OCI-LY1 (cell line): ENCODE results near the gene PVALEF.

Experiments used
- H2AFZ ChIP-seq: fragments of 200-600 bp; sonication (generic), shearing (Covaris generic); 2 replicates; pipeline ENCODE4 v1.6.0; 2014; ENCODE audit warnings: antibody characterized with exemption, mild to moderate bottlenecking, low read length
- H3F3A ChIP-seq: fragments of 200-600 bp; sonication (generic), shearing (Covaris generic); 2 replicates; pipeline ENCODE4 v1.6.0; 2014; ENCODE audit warnings: mild to moderate bottlenecking, antibody characterized with exemption, low read length, moderate library complexity; ENCODE audit not compliant: insufficient read depth
- H3K27ac ChIP-seq: fragments of 200-600 bp; sonication (generic); 2 replicates; pipeline ENCODE4 v1.5.1; 2014; ENCODE audit warnings: low read length, mixed run types, mild to moderate bottlenecking, low read depth; ENCODE audit not compliant: poor library complexity, severe bottlenecking
- H3K27me3 ChIP-seq: fragments of 200-600 bp; sonication (generic); 2 replicates; pipeline ENCODE4 v1.6.0; 2014; ENCODE audit warnings: antibody characterized with exemption, mild to moderate bottlenecking, low read length, moderate library complexity; ENCODE audit not compliant: insufficient read depth
- H3K36me3 ChIP-seq: fragments of 200-600 bp; sonication (generic); 2 replicates; pipeline ENCODE4 v1.6.1; 2014; ENCODE audit warnings: mild to moderate bottlenecking, antibody characterized with exemption, low read length, moderate library complexity, mixed read lengths; ENCODE audit not compliant: insufficient read depth
- H3K4me1 ChIP-seq: fragments of 200-600 bp; sonication (generic); 2 replicates; pipeline ENCODE4 v1.5.1; 2014; ENCODE audit warnings: mild to moderate bottlenecking, low read length, moderate library complexity; ENCODE audit not compliant: insufficient read depth, severe bottlenecking
- H3K4me2 ChIP-seq: fragments of 200-600 bp; sonication (generic), shearing (Covaris generic); 2 replicates; pipeline ENCODE4 v1.6.1; 2014; ENCODE audit warnings: low read length
- H3K4me3 ChIP-seq: fragments of 200-600 bp; sonication (generic); 2 replicates; pipeline ENCODE4 v1.5.1; 2014; ENCODE audit warnings: low read length, low read depth, mild to moderate bottlenecking, mixed read lengths; ENCODE audit not compliant: poor library complexity, severe bottlenecking
- H3K79me2 ChIP-seq: fragments of 200-600 bp; shearing (Covaris generic); 2 replicates; pipeline ENCODE4 v1.6.1; 2016; ENCODE audit warnings: mixed run types, low read length, mixed read lengths; ENCODE audit not compliant: insufficient read depth
- H3K9ac ChIP-seq: fragments of 200-600 bp; sonication (generic), shearing (Covaris generic); 2 replicates; pipeline ENCODE4 v1.6.1; 2014; ENCODE audit warnings: mild to moderate bottlenecking, low read length, mixed read lengths
- H3K9me2 ChIP-seq: fragments of 200-600 bp; sonication (generic), shearing (Covaris generic); 2 replicates; pipeline ENCODE4 v1.6.1; 2014; ENCODE audit warnings: low read depth, mild to moderate bottlenecking, low read length, mixed read lengths
- H3K9me3 ChIP-seq: fragments of 200-600 bp; shearing (Covaris generic); 2 replicates; pipeline ENCODE4 v1.6.1; 2014; ENCODE audit warnings: low read length, mixed read lengths
- H4K20me1 ChIP-seq: fragments of 200-600 bp; sonication (generic), shearing (Covaris generic); 2 replicates; pipeline ENCODE4 v1.6.0; 2016; ENCODE audit warnings: mild to moderate bottlenecking, low read length; ENCODE audit not compliant: insufficient read depth
- EZH2 ChIP-seq: fragments of 200-600 bp; sonication (generic), shearing (Covaris generic); IDR thresholded peaks from 2 replicates; pipeline ENCODE4 v1.8.0; 2017; ENCODE audit warnings: borderline replicate concordance, mixed run types, mild to moderate bottlenecking, antibody characterized with exemption, low read length, moderate library complexity, mixed read lengths
- TF ChIP-seq, protein P1 (sequence below): fragments of 200-600 bp; sonication (generic), shearing (Covaris generic); IDR thresholded peaks from 2 replicates; pipeline ENCODE4 v1.5.1; 2017; ENCODE audit warnings: mild to moderate bottlenecking, antibody characterized with exemption, low read length, moderate library complexity, mixed read lengths

The PVALEF gene

DNA sequence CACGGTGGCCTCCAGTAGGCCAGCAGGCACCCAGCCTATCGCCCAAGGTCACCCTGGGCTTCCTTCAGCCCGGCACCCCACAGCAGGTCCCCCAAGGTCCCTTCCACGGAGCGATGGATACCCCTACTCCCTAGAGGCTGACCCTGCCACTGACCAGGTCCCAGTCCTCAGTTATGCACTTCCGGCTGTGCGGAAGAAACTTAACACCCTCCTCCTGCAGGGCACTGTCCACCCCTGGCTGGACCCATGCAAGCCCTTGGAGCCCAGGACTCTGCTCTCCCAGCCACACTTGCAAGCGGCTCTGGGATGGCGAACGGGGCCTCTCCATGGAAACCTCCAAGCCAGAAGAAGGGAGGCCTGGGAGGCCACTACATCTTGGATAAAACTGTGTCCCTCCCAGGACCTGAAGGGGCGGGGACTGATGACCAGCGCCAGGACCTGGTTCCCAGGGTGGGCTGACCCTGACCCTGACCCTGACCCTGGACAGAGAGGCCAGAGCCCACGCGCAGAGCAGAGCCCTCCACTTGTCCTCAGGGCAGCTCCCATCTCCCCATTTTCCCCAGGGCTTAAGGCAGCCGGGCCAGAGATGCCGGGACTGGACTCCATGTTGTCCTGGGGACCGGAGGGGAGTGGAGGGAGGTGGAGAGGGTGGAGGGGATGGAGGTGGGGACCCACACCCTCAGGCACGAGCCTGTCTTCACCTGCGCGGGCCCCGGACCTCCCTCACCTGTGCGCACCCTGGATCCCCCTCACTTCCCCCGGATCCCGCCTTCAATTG is 56.7 kb downstream of the PVALEF start:
- no peak overlapping the region for H2AFZ ChIP-seq
- H3K27ac ChIP-seq: no peak overlapping the region
- no peaks in the 10 kb centered on the region for H3K79me2 ChIP-seq

DNA sequence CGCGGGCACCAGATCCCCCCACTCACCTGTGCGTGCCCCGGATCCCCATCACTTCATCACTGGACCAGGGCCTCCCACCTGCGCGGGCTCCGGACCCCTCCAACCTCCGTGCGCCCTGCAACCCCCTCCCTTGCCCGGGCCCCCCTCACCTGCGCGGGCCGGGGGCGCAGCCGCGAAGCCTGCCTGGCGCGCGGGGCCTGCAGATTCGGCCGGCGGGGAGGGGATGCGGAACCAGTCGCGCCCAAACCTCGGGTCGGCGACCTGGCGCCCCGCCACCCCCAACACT is 57.3 kb downstream of the PVALEF start:
- no peaks in the 10 kb centered on the region; the same call in 1 of the 2 replicates for H3K27me3 ChIP-seq
- H3K4me1 ChIP-seq: peaks cover 18% of the 10 kb centered on the region
- peak overlapping the region; percentile 87 for H3K4me3 ChIP-seq
- no peaks in the 10 kb centered on the region for H3K9me2 ChIP-seq
- H3K4me2 ChIP-seq: peak overlapping the region; percentile 84
- H2AFZ ChIP-seq: no peak overlapping the region
- no peak overlapping the region for H3K27ac ChIP-seq
- no peaks in the 10 kb centered on the region for H4K20me1 ChIP-seq
- H3F3A ChIP-seq: no peaks in the 10 kb centered on the region; the same call in 1 of the 2 replicates
- H3K9me3 ChIP-seq: no peaks in the 10 kb centered on the region
- H3K79me2 ChIP-seq: no peaks in the 10 kb centered on the region
- H3K36me3 ChIP-seq: no peaks in the 10 kb centered on the region
- no peak for TF ChIP-seq EZH2
- TF ChIP-seq, protein P1, sequence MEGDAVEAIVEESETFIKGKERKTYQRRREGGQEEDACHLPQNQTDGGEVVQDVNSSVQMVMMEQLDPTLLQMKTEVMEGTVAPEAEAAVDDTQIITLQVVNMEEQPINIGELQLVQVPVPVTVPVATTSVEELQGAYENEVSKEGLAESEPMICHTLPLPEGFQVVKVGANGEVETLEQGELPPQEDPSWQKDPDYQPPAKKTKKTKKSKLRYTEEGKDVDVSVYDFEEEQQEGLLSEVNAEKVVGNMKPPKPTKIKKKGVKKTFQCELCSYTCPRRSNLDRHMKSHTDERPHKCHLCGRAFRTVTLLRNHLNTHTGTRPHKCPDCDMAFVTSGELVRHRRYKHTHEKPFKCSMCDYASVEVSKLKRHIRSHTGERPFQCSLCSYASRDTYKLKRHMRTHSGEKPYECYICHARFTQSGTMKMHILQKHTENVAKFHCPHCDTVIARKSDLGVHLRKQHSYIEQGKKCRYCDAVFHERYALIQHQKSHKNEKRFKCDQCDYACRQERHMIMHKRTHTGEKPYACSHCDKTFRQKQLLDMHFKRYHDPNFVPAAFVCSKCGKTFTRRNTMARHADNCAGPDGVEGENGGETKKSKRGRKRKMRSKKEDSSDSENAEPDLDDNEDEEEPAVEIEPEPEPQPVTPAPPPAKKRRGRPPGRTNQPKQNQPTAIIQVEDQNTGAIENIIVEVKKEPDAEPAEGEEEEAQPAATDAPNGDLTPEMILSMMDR: no peak
- peak overlapping the region; percentile 80 for H3K9ac ChIP-seq

More for the DNA sequence above, 56.7 kb downstream of the PVALEF start:
- no peaks in the 10 kb centered on the region for H3K36me3 ChIP-seq
- no peaks in the 10 kb centered on the region for H4K20me1 ChIP-seq
- H3K9me2 ChIP-seq: no peaks in the 10 kb centered on the region
- H3K9ac ChIP-seq: peak overlapping the region; percentile 80
- H3K4me2 ChIP-seq: peak overlapping the region; percentile 84
- H3K9me3 ChIP-seq: no peaks in the 10 kb centered on the region
- H3K27me3 ChIP-seq: no peaks in the 10 kb centered on the region; the same call in 1 of the 2 replicates
- H3F3A ChIP-seq: no peaks in the 10 kb centered on the region; the same call in 1 of the 2 replicates
- peaks cover 18% of the 10 kb centered on the region for H3K4me1 ChIP-seq
- no peak for TF ChIP-seq EZH2
- TF ChIP-seq, protein P1: no peak
- H3K4me3 ChIP-seq: peak overlapping the region; percentile 87

DNA sequence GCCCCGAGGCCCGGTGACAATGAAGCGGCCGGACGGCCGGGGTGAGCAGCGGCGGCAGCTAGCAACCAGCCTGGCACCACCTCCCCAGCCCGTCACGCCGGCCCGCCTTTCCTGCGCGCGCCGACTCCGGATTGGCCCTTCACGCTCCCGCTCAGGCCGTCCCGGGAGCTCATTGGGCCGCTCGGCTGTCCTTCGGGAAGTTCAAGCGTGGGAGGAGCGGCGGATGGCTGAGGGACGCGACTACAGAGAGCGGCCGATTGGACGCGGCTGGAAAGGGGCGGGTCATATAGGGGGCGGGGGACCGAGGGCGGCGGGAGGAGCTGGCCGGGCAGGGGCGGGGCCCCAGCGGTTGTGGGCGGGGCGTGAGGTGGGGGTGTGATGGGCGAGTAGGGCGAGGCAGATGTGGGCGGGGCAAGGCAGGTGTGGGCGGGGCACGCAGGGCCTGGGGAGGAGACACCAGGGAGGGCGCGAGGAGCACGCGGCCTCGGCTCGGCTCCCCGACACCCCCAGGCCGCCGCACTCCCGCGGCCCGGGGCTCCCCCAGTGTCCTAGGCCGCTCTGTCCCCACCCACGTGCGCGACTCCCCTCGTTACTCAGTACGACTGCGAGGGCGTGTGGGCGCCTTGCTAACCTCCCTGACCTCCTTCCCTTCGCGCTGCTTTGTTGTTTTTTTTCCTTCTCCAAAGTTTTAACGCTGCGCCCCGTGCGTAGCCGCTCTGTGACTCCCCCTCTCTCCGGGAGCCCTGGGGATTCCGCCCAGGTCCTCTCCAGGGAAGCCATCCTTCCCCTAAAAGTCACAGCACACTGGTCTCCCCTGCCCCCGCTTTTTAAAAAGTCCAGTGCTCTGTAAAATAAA is 57.8 kb downstream of the PVALEF start, which contains the start of gene CEP131:
Gene CEP131, minus strand, starts transcription at position 60 of the 856 bp plus-strand sequence. CDS start 2,909 bp downstream, outside the sequence.
- H3K4me1 ChIP-seq: peaks cover 18% of the 10 kb centered on the region
- no peaks in the 10 kb centered on the region; the same call in 1 of the 2 replicates for H3F3A ChIP-seq
- H3K27me3 ChIP-seq: no peaks in the 10 kb centered on the region; the same call in 1 of the 2 replicates
- H3K36me3 ChIP-seq: no peaks in the 10 kb centered on the region
- 0 out of 2 replicates have a peak within 1 kb of the TSS, but pooled peaks have one; percentile 13 for H2AFZ ChIP-seq
- H3K4me2 ChIP-seq: peak within 1 kb of the TSS; percentile 84
- H3K79me2 ChIP-seq: no peaks in the 10 kb centered on the region
- no peaks in the 10 kb centered on the region for H3K9me2 ChIP-seq
- H4K20me1 ChIP-seq: no peaks in the 10 kb centered on the region
- no peak within 1 kb of the TSS for H3K27ac ChIP-seq
- H3K9ac ChIP-seq: peak within 1 kb of the TSS; percentile 80
- peak within 1 kb of the TSS; percentile 87 for H3K4me3 ChIP-seq
- H3K9me3 ChIP-seq: no peaks in the 10 kb centered on the region
- TF ChIP-seq EZH2: no peak
- TF ChIP-seq, protein P1: no peak
